ENCODE results near the gene ENOX2.

- TF ChIP-seq EP300 (conservative IDR thresholded peaks at IDR 0.05; ENCODE audit: poor library complexity, severe bottlenecking) (no peak), CTCF (IDR thresholded peaks at IDR 0.05; ENCODE audit: poor library complexity, severe bottlenecking) (no peak), REST (IDR thresholded peaks at IDR 0.05; ENCODE audit: borderline replicate concordance) (no peak), POLR2AphosphoS5 (IDR thresholded peaks at IDR 0.05) (no peak), EZH2 (IDR thresholded peaks at IDR 0.05; ENCODE audit: borderline replicate concordance, insufficient read depth, low read length, poor library complexity, severe bottlenecking) (no peak)
Measured at GRCh38 chrX:130714135-130714534, 188.9 kb downstream of the ENOX2 start.

Measured in neural cell (in vitro differentiated cells).